ENCODE measurements around the gene TAS2R60. TPM values are rescaled to one million over a fixed set of nuclear protein-coding genes. Genes with fewer than 3 reads are reported as not detected.

TAS2R60 gene
- total and polyA plus RNA-seq, 2 of the 4 experiments (the other 2 are of a cell fraction): not detected

- no peak for ATAC-seq (ENCODE audit: low read depth)
These were observed 23.4 kb upstream of the TAS2R60 start for GRCh38 chr7:143419880-143420279.

More at GRCh38 chr7:143419880-143420279, 23.4 kb upstream of the TAS2R60 start:
- H3K9me3 ChIP-seq (ENCODE audit: control insufficient read depth, insufficient read depth, low read length): no peaks in the 10 kb centered on the region
- no peak overlapping the region for H4K91ac ChIP-seq (ENCODE audit: insufficient read depth, low read depth, low read length)
- H3K4me1 ChIP-seq (ENCODE audit: control insufficient read depth, insufficient read depth, low read length): peaks cover 4% of the 10 kb centered on the region
- CTCF ChIA-PET: interaction anchor here (1.5 kb wide), 1 partner anchor 85 kb away, joined by 4 read pairs; no protein-coding TSS in a partner anchor
- DNase-seq: no peak
- no peak overlapping the region for H3K4me3 ChIP-seq (ENCODE audit: insufficient read depth, low read depth, low read length)
- H3K23ac ChIP-seq (ENCODE audit: low read depth, low read length): no peak overlapping the region
- in situ Hi-C loops (cut with MboI; ENCODE audit: low sequenced_read_pairs): no loop called here
- H3K4ac ChIP-seq (ENCODE audit: low read depth, low read length): no peak overlapping the region
- no peak overlapping the region for H2AK9ac ChIP-seq (replicated peaks; ENCODE audit: low read depth, low read length, poor library complexity)
- H4K8ac ChIP-seq (ENCODE audit: low read depth in 2 of 2, low read length in 2 of 2): no peak overlapping the region
- H3K27me3 ChIP-seq (ENCODE audit: control insufficient read depth, insufficient read depth, low read length): no peaks in the 10 kb centered on the region
- dilution Hi-C loops (cut with HindIII; ENCODE audit: low sequenced_read_pairs, unreplicated experiment): no loop called here
- H4K5ac ChIP-seq (ENCODE audit: low read depth, low read length): no peak overlapping the region
- no peaks in the 10 kb centered on the region for H4K20me1 ChIP-seq (ENCODE audit: insufficient read depth, low read length)
- no peak overlapping the region for H2BK20ac ChIP-seq (ENCODE audit: low read depth, low read length)
- H3K79me1 ChIP-seq (ENCODE audit: low read depth in 1 of 2, low read length in 2 of 2): no peaks in the 10 kb centered on the region
- POLR2A ChIA-PET (ENCODE audit: unreplicated experiment): no interaction called here
- H2BK15ac ChIP-seq (ENCODE audit: low read depth, low read length): no peak overlapping the region
- no peak overlapping the region for H3K14ac ChIP-seq (replicated peaks; ENCODE audit: low read depth, low read length)
- no peaks in the 10 kb centered on the region; the same call in 1 of the 2 replicates for H3K9me1 ChIP-seq (ENCODE audit: insufficient read depth, low read length)
- no peak overlapping the region for H2BK120ac ChIP-seq (ENCODE audit: low read depth, low read length)
- no peak overlapping the region for H3K18ac ChIP-seq (ENCODE audit: low read depth, low read length)
- BruUV-seq (replicated peaks): no TSS peak
- intact Hi-C loops (cut with micrococcal nuclease): loop anchor here (5.0 kb wide), 1 partner anchor 413 kb away; no protein-coding TSS in a partner anchor
- no peak overlapping the region for H2AK5ac ChIP-seq (ENCODE audit: low read depth, low read length)
- no peak for TF ChIP-seq ELK1 (IDR thresholded peaks at IDR 0.05; ENCODE audit: borderline replicate concordance, low read depth, low read length)
- TF ChIP-seq FOS (IDR thresholded peaks at IDR 0.05; ENCODE audit: low read depth, low read length): no peak
- no peak for TF ChIP-seq CEBPB (IDR thresholded peaks at IDR 0.05; ENCODE audit: low read depth, low read length)
- no peak for TF ChIP-seq POLR2A (IDR thresholded peaks at IDR 0.05; ENCODE audit: low read depth, low read length)
- TF ChIP-seq RFX5 (IDR thresholded peaks at IDR 0.05; ENCODE audit: low read depth, low read length): no peak
- TF ChIP-seq RAD21 (IDR thresholded peaks at IDR 0.05; ENCODE audit: low read length): no peak
- no peak for TF ChIP-seq CHD1 (IDR thresholded peaks at IDR 0.05; ENCODE audit: low read depth, low read length)
- TF ChIP-seq BHLHE40 (IDR thresholded peaks at IDR 0.05; ENCODE audit: low read depth, low read length): no peak
- TF ChIP-seq CTCF (conservative IDR thresholded peaks at IDR 0.05; ENCODE audit: low read depth, low read length): no peak
- H2AFZ ChIP-seq (replicated peaks; ENCODE audit: low read length, poor library complexity): no peak overlapping the region
- no peaks in the 10 kb centered on the region for H3K36me3 ChIP-seq (ENCODE audit: control insufficient read depth, insufficient read depth, low read length)
- H3K27ac ChIP-seq (ENCODE audit: insufficient read depth, low read length): no peak overlapping the region
- no peak overlapping the region for H3K9ac ChIP-seq (ENCODE audit: low read depth, low read length)
- no CpG with 5 or more reads among the region's 4 CpGs for WGBS, 2 experiments (ENCODE audit: extremely low coverage in 2 of 2, insufficient read length in 1 of 2)
- no peak overlapping the region for H3K4me2 ChIP-seq (ENCODE audit: low read depth, low read length)
- no peak overlapping the region for H3K56ac ChIP-seq (ENCODE audit: extremely low read depth, insufficient read depth, low read length)
- no peak overlapping the region for H2BK5ac ChIP-seq (ENCODE audit: low read depth, low read length, poor library complexity, severe bottlenecking)

Data from IMR-90 (cell line).